T-cell (primary cell): ENCODE results near the gene JAG1. TPM values are rescaled to one million over a fixed set of nuclear protein-coding genes. Genes with fewer than 3 reads are reported as not detected.

Experiments used
- ATAC-seq, 4 experiments: fragments of 200-7000 bp in 3 of 4; fragments of 150-1000 bp in 1 of 4; cut with Tn5 transposase; replicated peaks in 1 of 4; 1 replicate in 3 of 4; 2 replicates in 1 of 4; pipeline ENCODE4 v1.10.0; 2021; ENCODE audit warnings: moderate library complexity in 3 of 4, mild to moderate bottlenecking in 2 of 4, moderate number of reproducible peaks in 1 of 4
- CTCF ChIA-PET, 2 donors: fragments of 300-600 bp; sonication (Branson Sonifier 250); formaldehyde crosslinking; loops; one replicate each; lab custom pipeline; 2022; ENCODE audit warnings: antibody characterized with exemption in 2 of 2; lab: Charles Lee
- POLR2A ChIA-PET, 2 donors: fragments of 300-600 bp; sonication (Branson Sonifier 250); formaldehyde crosslinking; loops; one replicate each; lab custom pipeline; 2022; ENCODE audit warnings: antibody characterized with exemption in 2 of 2; lab: Charles Lee
- DNase-seq, 35 experiments: peaks; one replicate each; pipeline versions ENCODE4 v3.0.0 to v3.0.0-alpha.2; 2013 to 2023
- H3K27ac ChIP-seq: one replicate; pipeline ENCODE4 v1.5.1; 2013; ENCODE audit warnings: low read length
- H3K27me3 ChIP-seq, 2 experiments: replicated peaks in 1 of 2; 1 replicate in 1 of 2; 2 replicates in 1 of 2; pipeline versions ENCODE4 v1.6.1 to v1.7.0; 2013; ENCODE audit warnings: low read length in 1 of 2, mixed read lengths in 1 of 2; ENCODE audit not compliant: control insufficient read depth in 2 of 2, insufficient read depth in 2 of 2; ENCODE audit errors: extremely low read depth in 1 of 2
- H3K36me3 ChIP-seq, 2 donors: 1 replicate in 1 of 2; 2 replicates in 1 of 2; pipeline versions ENCODE4 v1.6.1 to v1.7.0; 2013; ENCODE audit warnings: low read length in 1 of 2; ENCODE audit not compliant: control insufficient read depth in 2 of 2, insufficient read depth in 1 of 2; ENCODE audit errors: extremely low read depth in 1 of 2
- H3K4me1 ChIP-seq, 2 experiments: 1 replicate in 1 of 2; 2 replicates in 1 of 2; pipeline versions ENCODE4 v1.6.1 to v1.7.0; 2013; ENCODE audit warnings: low read length in 2 of 2, mixed read lengths in 1 of 2; ENCODE audit not compliant: insufficient read depth in 2 of 2, control insufficient read depth in 1 of 2; ENCODE audit errors: extremely low read depth in 1 of 2
- H3K4me3 ChIP-seq, 2 donors: 1 replicate in 1 of 2; 2 replicates in 1 of 2; pipeline versions ENCODE4 v1.5.1 to v1.7.0; 2013; ENCODE audit warnings: mild to moderate bottlenecking in 2 of 2, low read length in 1 of 2, moderate library complexity in 1 of 2; ENCODE audit not compliant: control insufficient read depth in 1 of 2; ENCODE audit errors: extremely low read depth in 1 of 2
- H3K9me3 ChIP-seq: 2 replicates; pipeline ENCODE4 v1.7.0; 2013
- H3K27ac Mint-ChIP-seq, 2 donors: one replicate each; pipeline ENCODE4 v1.8.0; 2020 to 2021; ENCODE audit warnings: mild to moderate bottlenecking in 2 of 2, mixed read lengths in 2 of 2
- H3K27me3 Mint-ChIP-seq, 2 donors: one replicate each; pipeline ENCODE4 v1.8.0; 2021 to 2022; ENCODE audit warnings: mixed read lengths in 2 of 2
- H3K36me3 Mint-ChIP-seq: one replicate; pipeline ENCODE4 v1.8.0; 2021; ENCODE audit warnings: mixed read lengths
- H3K4me1 Mint-ChIP-seq, 3 donors: one replicate each; pipeline ENCODE4 v1.8.0; 2020 to 2022; ENCODE audit warnings: mixed read lengths in 3 of 3, mild to moderate bottlenecking in 1 of 3
- H3K4me3 Mint-ChIP-seq, 3 donors: one replicate each; pipeline ENCODE4 v1.8.0; 2020 to 2022; ENCODE audit warnings: mild to moderate bottlenecking in 3 of 3, mixed read lengths in 3 of 3, moderate library complexity in 3 of 3
- H3K9me3 Mint-ChIP-seq, 3 donors: one replicate each; pipeline ENCODE4 v1.8.0; 2020 to 2022; ENCODE audit warnings: mixed read lengths in 3 of 3
- WGBS: methylation state at CpG from one replicate; pipeline ENCODE4 v1.1.5; 2013; ENCODE audit warnings: missing lambda C conversion rate; ENCODE audit not compliant: insufficient coverage; 5-methylcytosine and 5-hydroxymethylcytosine counted together
- total RNA-seq, 35 experiments: library from RNA in 6 of 35; stranded (reverse) in 6 of 35; fragments of 120-200 nt in 1 of 35; gene quantifications; one replicate each; pipeline versions ENCODE4 v1.2.1 to v1.2.4 and lab custom pipeline; 2013 to 2026

JAG1 gene
- total RNA-seq, 5 donors from 2014 or later (not counting 1 experiment from before 2014, with no cell fraction given) = 0.12 to 1.1 (median 0.56) TPM

GRCh38 chr20:10667077-10667401, 6.8 kb downstream of the JAG1 start:
- Histone ChIP-seq H3K36me3 (no peaks in the 10 kb centered on the region), H3K27ac (no peak overlapping the region), H3K4me3 (no peak overlapping the region), H3K27me3 (peaks cover 0 to 28% of the 10 kb centered on the region in 2 experiments), H3K4me1 (peaks cover 0 to 7% of the 10 kb centered on the region in 2 experiments), H3K9me3 (no peaks in the 10 kb centered on the region)
- Mint-ChIP-seq H3K27ac (no peak overlapping the region), H3K9me3 (no peaks in the 10 kb centered on the region), H3K4me3 (no peak overlapping the region), H3K27me3 (peaks cover 32 to 42% of the 10 kb centered on the region in 2 donors), H3K36me3 (no peaks in the 10 kb centered on the region), H3K4me1 (peaks cover 8 to 16% (median 8%) of the 10 kb centered on the region in 3 donors)
- DNase-seq (no peak), ATAC-seq (no peak)
- 90% methylated on average over 18 of the region's 21 CpGs for WGBS
- CTCF ChIA-PET = no interaction called here
- POLR2A ChIA-PET = no interaction called here

- H3K27me3 Mint-ChIP-seq = peaks cover 35 to 41% of the 10 kb centered on the region in 2 donors
- Histone ChIP-seq H3K27ac (no peak overlapping the region), H3K4me1 (peaks cover 0 to 2% of the 10 kb centered on the region in 2 experiments), H3K36me3 (no peaks in the 10 kb centered on the region), H3K4me3 (no peak overlapping the region), H3K9me3 (no peaks in the 10 kb centered on the region), H3K27me3 (peaks cover 0 to 23% of the 10 kb centered on the region in 2 experiments)
- CTCF ChIA-PET = no interaction called here
- DNase-seq (no peak), ATAC-seq (no peak)
- H3K36me3 Mint-ChIP-seq = no peaks in the 10 kb centered on the region
- peaks cover 6 to 13% (median 7%) of the 10 kb centered on the region in 3 donors for H3K4me1 Mint-ChIP-seq
- H3K9me3 Mint-ChIP-seq = peaks cover 0 to 1% (median 0%) of the 10 kb centered on the region in 3 donors
- H3K4me3 Mint-ChIP-seq = no peak overlapping the region
- POLR2A ChIA-PET = no interaction called here
- H3K27ac Mint-ChIP-seq = no peak overlapping the region
- 96% methylated on average over 4 of the region's 7 CpGs for WGBS
These were observed 7.3 kb downstream of the JAG1 start for GRCh38 chr20:10666221-10667076.

GRCh38 chr20:10665791-10666190, 8.0 kb downstream of the JAG1 start:
- WGBS = 69% methylated on average over 5 of the region's 6 CpGs
- H3K4me3 Mint-ChIP-seq = no peak overlapping the region
- H3K36me3 ChIP-seq = no peaks in the 10 kb centered on the region

GRCh38 chr20:10665027-10665561, 8.7 kb downstream of the JAG1 start:
- ChIA-PET POLR2A (no interaction called here), CTCF (no interaction called here)
- H3K4me3 Mint-ChIP-seq = no peak overlapping the region
- H3K27me3 Mint-ChIP-seq = peaks cover 31 to 32% of the 10 kb centered on the region in 2 donors
- H3K4me1 ChIP-seq = no peaks in the 10 kb centered on the region
- H3K27ac ChIP-seq = no peak overlapping the region
- no peak for DNase-seq
- H3K27me3 ChIP-seq = peaks cover 0 to 19% of the 10 kb centered on the region in 2 experiments
- H3K4me1 Mint-ChIP-seq = peaks cover 0 to under 1% (median 0%) of the 10 kb centered on the region in 3 donors
- no peak overlapping the region for H3K27ac Mint-ChIP-seq
- no peaks in the 10 kb centered on the region for H3K36me3 ChIP-seq
- 93% methylated on average over 6 of the region's 7 CpGs for WGBS
- ATAC-seq = no peak
- H3K9me3 ChIP-seq = no peaks in the 10 kb centered on the region
- no peak overlapping the region for H3K4me3 ChIP-seq
- H3K9me3 Mint-ChIP-seq = peaks cover 0 to 5% (median 0%) of the 10 kb centered on the region in 3 donors
- no peaks in the 10 kb centered on the region for H3K36me3 Mint-ChIP-seq

More at GRCh38 chr20:10665791-10666190, 8.0 kb downstream of the JAG1 start:
- Histone ChIP-seq H3K27ac (no peak overlapping the region), H3K9me3 (no peaks in the 10 kb centered on the region), H3K27me3 (peaks cover 0 to 23% of the 10 kb centered on the region in 2 experiments), H3K4me1 (no peaks in the 10 kb centered on the region), H3K4me3 (no peak overlapping the region)
- ATAC-seq = no peak
- no peak for DNase-seq
- ChIA-PET POLR2A (no interaction called here), CTCF (no interaction called here)
- H3K9me3 Mint-ChIP-seq = peaks cover 0 to 5% (median 0%) of the 10 kb centered on the region in 3 donors
- H3K36me3 Mint-ChIP-seq = no peaks in the 10 kb centered on the region
- peaks cover 34 to 37% of the 10 kb centered on the region in 2 donors for H3K27me3 Mint-ChIP-seq
- no peak overlapping the region for H3K27ac Mint-ChIP-seq
- H3K4me1 Mint-ChIP-seq = peaks cover 0 to 7% (median under 1%) of the 10 kb centered on the region in 3 donors

GRCh38 chr20:10663756-10664155, 10.0 kb downstream of the JAG1 start:
- DNase-seq (no peak), ATAC-seq (no peak)
- POLR2A ChIA-PET = no interaction called here
- H3K27me3 Mint-ChIP-seq = peaks cover 24 to 25% of the 10 kb centered on the region in 2 donors
- peaks cover 0 to 5% (median 0%) of the 10 kb centered on the region in 3 donors for H3K9me3 Mint-ChIP-seq
- H3K36me3 Mint-ChIP-seq = no peaks in the 10 kb centered on the region
- no peak overlapping the region for H3K4me3 Mint-ChIP-seq
- H3K9me3 ChIP-seq = no peaks in the 10 kb centered on the region
- H3K27me3 ChIP-seq = peaks cover 0 to 17% of the 10 kb centered on the region in 2 experiments
- no peaks in the 10 kb centered on the region for H3K4me1 Mint-ChIP-seq
- H3K4me1 ChIP-seq = no peaks in the 10 kb centered on the region
- H3K36me3 ChIP-seq = no peaks in the 10 kb centered on the region
- no peak overlapping the region for H3K4me3 ChIP-seq
- WGBS = 89% methylated on average over 7 of the region's 8 CpGs
- no peak overlapping the region for H3K27ac Mint-ChIP-seq
- no peak overlapping the region for H3K27ac ChIP-seq
- CTCF ChIA-PET = no interaction called here

- Histone ChIP-seq H3K4me3 (no peak overlapping the region), H3K4me1 (no peaks in the 10 kb centered on the region), H3K27ac (no peak overlapping the region), H3K9me3 (no peaks in the 10 kb centered on the region), H3K27me3 (peaks cover 0 to 17% of the 10 kb centered on the region in 2 experiments), H3K36me3 (no peaks in the 10 kb centered on the region)
- Mint-ChIP-seq H3K4me1 (no peaks in the 10 kb centered on the region), H3K9me3 (peaks cover 0 to 5% (median 0%) of the 10 kb centered on the region in 3 donors), H3K27ac (no peak overlapping the region), H3K4me3 (no peak overlapping the region), H3K36me3 (no peaks in the 10 kb centered on the region), H3K27me3 (peaks cover 23 to 24% of the 10 kb centered on the region in 2 donors)
- ChIA-PET CTCF (no interaction called here), POLR2A (no interaction called here)
- DNase-seq (no peak), ATAC-seq (no peak)
- WGBS = 67% methylated on average over 6 of the region's 10 CpGs
These were observed 10.9 kb downstream of the JAG1 start for GRCh38 chr20:10662661-10663458.
